Germinal center (tissue), 1 donor: Measurements from ENCODE around the gene CTBP2.

ENCODE experiments used
- DNase-seq: peaks from one replicate; pipeline ENCODE4 v3.0.0; 2012; ENCODE audit warnings: mixed read lengths, low spot score

The CTBP2 gene

DNA sequence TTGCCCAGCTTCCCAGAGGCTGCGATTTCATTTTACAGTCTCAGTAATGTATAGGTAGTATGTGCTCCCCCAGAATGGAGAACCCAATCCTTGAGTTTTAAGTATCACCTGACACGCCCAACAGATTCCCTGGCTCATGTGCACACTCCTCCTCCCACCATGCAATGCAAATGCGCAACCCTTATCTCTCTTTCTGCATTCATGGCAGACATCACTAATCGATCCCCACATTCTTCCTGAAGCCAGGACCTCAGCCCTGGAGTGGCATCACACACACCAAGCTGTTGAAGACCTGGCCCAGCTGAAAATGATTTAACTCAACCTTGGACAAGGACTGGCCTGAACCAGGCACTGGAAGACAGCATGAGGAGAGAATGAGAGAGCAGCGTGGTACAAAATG lies 150.0 kb downstream of the CTBP2 start:
- no peak for DNase-seq

DNA sequence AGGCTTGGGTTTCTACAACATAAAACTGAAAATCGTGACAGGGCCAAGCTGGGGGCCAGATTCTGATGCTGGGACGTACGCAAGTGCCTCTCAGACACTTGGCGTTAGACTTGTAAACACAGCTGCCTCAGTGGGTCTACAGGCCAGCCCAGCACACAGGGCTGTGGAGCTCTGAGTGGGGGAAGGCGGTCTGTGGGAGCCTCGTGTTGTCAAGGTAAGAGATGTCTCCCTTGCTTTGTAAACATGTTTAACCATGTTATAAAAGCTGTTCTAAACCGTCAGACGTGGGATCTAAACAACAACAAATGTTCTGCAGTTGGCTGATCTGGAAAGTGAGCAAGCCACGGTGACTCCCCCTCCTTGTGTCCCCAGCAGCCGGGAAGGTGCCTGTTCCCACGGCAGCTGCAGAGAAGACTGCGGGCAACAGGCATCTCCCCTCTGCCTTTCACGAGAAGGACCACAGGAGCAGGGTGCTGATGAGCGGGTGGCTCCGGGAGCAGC lies 150.7 kb downstream of the CTBP2 start:
- no peak for DNase-seq

DNA sequence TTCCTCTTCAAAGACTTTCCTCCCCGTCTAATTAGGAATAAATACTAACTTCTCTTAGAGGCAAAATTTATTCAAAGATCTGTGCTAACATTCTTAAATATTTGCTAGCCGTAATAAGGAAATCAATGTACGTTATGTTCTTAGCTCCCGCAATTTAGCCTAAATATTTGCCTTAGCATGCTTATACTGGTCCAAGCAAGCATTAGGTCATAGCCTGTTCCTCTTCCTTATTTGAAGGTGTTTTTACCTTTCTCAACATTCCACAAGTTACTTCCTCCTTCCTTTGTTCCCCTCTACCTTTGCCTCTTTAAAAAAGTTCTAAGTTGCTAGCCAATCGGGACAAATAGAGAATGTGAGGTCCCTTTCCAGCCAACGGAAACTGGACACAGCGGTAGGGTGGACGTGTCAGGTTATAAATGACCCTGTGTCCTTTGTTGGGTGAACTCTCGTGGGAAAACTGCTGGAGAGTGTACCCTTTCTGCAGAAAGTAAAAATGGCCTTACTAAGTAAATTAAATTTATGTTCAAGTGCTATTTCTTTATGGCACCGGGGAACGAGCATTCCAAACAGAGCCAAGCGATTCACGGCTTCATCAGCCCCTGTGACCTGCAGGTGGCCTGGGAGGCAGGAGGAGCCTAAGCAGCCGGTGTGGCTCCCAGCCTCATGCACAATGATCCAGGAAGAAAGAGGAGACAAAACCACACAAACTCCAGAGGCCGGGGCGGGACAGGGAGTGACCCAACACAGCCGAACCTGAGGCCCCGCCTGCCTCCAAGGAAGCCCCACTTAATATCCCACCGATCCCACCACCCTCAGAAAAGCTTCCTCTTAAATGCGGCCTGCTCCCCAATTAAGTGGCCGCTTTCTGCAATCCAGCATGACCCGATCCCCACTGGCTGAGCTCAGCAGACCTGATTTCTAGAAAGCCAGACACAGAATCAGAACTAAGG lies 151.4 kb downstream of the CTBP2 start:
- DNase-seq: no peak

DNA sequence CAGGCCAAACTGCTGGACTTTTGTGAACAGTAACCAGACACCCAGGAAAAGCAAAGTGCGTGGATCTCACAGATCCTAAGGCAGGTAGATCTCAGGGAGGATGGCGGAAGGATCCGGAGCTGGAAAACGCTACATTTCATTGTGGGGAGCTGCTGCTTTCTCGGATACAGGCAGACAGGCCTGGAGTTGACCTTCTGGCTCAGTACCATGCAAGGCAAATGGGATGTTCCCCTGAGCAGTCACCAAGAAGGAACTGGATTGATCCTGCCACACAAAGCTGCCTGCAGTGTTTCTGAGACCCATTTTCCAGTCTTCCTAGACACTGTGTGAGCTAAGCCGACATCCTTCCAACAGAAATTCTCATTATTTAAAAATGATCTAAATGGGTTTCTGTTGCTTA lies 152.9 kb downstream of the CTBP2 start:
- DNase-seq: no peak

DNA sequence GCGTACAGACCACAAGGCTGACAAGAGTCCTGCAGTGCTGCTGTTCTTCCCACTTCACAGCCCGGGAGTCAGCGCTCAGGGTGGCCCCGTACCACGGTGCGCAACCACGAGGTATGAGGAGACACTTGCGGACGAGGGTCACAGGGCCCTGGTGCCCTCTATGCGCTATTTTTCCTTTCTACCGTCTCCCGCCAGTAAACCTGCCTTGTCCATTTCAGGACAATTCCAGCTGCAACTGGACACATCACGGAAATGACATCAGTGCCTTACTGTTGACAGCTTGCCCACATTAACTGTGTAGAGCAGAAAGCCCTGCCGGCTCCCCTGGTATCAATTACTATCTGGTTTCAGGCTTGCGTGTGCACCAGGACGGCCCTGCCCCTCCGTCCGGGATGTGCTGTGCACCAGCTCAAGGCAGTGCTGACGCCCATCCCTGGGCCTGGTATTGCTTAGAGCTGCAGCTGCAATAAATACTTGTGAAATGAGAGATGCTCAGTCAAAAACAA lies 153.4 kb downstream of the CTBP2 start:
- DNase-seq: no peak

DNA sequence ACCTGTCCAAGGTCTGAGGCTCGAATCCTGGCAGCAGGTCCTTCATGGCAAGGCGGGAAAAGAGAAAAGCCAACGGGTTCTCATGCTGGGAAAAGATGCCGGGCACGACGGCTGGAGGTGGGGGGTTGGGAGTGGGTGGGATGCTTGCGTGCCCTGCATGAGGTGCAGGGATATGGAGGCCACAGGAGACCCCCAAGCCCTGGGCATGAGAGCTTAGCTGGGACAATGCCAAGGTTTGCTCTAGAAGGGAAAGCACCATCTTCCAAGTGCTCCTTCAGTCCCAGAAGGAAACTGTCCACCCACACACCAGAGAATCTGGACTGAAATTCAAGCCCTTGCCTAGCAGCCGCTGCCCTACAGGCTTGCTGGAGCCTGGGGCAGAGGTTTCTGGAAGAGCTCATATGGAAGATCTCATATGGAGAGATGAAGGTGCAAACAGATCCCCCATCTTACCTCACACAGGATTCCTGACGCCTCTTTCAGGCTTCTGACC lies 154.1 kb downstream of the CTBP2 start:
- DNase-seq: no peak

DNA sequence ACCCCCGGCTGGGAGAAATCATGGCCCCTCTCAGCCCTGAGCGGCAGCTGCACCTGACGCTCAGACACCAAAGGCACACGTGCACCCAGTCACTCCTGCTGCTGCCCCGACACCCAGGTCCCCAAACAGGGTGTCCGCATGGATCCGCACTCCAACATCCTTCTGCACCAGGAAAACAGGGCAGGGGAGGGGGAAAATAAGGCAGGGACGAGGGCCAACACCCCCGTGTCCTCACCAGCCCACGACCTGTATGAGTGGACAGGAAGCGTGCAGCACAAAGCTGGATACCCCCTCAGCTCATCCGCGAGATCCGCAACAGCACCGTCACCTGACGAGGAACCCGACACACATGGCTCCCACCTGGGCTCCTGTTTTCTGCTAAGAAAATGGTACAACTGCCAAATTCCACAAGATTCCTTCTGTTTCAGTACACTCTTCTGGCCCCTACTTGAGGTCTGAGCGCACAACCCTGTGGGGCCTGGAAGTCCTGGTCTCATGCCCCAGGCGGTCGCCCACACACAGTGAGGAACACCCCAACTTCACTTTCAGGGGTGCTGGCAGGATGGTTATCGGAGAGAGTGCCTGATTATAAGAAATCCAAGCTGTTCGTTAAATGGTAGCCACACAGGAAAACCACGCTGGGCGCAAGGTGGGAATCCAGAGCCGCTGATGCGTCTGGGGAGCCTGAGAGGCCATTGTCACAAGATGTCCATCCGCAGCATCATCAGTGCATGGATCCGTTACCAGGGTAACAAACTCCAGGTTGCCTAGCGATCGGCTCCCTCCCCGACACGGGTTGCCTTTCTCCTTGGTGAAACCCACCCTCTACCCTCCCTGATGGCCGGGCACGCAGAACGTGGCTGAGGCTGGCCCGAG lies 154.8 kb downstream of the CTBP2 start:
- DNase-seq: no peak

DNA sequence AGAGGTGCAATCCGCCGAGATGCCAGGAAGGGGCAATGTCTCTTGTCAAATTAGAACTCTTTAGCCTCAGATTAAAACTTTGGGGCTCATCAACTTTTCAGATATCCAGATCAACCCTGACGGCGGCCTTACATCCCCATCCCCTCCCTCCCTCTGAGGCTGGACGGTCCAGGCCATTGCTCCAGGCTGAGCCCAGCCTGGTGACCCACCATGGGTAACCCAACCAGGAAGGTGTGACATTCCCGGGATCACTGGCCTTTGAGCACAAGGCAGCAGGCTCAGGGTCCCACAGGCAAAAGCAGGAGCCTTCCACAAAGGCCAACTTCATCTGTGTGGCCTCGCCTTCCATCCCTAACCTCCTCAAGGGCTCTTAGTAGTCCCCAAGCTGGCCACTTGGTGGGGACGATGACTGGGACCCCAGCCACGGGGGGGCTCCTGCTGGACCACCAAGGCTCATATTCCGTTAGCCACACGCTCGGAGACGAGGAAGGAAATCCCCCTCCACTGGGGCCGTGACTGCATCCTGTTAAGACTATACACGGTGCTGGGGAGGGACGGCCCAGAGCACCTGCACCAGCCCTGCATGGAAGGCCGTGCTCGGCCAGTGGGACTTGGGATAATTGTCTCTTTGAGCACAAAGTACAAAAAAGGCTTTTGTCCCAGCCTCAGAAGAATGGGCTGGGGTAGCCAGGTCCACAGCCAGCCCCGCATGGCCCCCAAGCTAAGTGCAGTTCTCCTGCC lies 155.6 kb downstream of the CTBP2 start:
- no peak for DNase-seq

DNA sequence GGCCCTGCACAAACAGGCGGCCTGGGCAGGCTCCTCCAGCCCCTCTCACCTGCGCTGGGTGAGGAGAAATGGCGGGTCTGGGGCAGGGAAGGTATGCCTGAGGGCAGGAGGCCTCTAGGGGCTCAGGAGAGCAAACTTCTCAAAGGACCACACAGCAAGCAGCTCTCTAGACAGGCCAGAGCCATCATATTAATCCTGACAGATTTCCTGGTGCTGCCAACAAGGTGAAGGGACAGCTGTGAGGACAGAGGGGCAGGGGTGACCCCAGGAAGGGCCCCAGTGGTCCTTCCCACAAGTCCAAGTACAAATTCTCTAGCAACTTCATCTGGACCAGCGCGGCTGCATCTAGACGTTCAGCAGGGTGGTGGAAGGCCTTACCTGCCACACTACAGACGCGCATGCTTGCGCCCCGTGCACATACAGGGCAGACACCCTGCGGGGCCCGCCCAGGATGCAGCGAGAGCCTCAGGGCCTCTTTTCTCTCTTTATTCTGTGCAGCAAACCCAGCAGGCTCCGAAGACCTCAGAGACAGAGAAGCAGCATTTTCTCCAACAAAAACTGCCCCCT lies 156.4 kb downstream of the CTBP2 start:
- no peak for DNase-seq

DNA sequence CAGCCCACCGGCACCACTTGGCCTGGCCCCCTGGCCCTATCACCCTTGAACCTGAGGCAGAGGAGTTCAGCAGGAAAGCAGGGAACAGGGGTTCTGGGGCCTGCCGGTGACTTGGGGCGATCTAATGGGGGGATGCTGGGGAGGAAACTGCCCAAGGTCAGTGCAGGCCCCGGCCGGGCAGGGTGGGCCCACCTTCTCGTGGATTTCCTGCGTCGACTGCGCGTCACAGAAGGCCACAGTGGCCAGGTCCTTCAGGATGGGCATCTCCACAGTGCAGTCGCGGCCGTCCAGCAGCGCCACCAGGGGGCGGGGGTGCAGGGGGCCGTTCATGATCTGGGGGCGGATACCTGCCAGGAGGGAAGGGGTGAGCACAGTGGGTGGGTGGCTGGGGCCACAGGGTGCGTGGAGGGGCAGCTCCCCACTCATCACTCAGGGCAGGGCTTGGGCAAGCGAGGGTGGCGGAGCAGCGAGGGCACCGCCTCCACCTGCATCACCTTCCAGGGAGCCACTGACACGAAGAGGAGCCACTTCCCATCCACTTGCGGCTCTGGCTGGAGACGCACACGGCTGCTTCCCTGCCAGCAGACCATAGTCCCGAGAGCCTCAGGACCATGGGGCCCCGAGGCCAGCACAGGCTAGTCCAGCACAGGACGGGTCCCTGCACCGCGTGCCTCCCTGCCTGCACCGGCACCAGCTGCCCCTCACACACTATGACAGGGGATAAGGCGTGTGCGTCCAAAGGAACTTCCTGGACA lies 157.0 kb downstream of the CTBP2 start:
- DNase-seq: no peak

DNA sequence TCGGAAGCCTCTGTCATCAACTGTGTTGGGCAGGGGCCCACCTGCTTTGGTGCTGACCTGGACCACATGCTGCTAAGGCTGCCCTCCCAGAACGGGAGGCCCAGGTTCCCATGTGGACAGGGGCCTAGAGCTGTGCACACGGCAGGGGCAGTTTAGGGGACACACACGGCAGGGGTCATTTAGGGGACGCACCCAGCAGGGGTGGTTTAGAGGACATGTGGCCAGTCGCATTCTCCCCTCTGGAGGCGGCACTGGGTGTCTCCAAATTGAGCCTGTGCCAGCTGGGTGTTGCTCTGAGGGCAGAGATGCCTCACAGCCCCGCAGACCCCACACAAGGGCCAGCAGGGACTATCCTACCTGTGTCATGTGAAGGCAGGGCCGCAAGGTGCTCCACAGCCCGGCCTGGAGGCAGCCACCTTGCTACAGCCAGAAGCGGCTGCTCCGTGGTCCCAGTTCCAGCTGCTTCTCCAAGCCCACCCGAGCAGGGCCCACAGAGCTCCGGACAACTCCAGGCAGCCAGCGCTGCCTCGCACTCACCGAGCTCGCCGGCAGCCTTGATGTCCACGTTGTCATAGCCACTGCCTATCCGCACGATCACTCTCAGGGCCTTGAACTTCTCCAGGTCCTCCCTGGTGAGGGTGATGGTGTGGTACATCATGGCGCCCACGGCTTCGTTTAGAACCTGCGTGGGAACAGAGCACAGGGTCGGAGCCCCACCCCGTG lies 157.8 kb downstream of the CTBP2 start:
- DNase-seq: no peak

DNA sequence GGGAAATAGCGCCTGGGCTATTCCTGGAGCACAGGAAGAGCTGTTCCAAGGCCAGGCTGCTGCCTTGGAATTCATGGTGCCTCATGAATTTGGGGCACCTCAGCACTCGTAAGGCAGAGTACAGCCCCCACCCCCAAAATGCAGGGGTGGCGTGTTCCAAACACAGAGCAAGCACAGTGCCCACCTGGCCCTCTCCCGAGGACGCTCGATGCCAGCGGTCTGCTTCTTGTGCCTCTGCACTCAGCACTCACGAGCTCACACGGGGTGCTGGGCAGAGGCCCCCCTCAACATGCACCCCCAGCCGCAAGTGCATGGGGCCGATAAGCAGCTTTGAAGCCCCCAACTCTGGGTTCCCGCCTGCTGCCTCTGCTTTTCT lies 158.3 kb downstream of the CTBP2 start:
- no peak for DNase-seq

DNA sequence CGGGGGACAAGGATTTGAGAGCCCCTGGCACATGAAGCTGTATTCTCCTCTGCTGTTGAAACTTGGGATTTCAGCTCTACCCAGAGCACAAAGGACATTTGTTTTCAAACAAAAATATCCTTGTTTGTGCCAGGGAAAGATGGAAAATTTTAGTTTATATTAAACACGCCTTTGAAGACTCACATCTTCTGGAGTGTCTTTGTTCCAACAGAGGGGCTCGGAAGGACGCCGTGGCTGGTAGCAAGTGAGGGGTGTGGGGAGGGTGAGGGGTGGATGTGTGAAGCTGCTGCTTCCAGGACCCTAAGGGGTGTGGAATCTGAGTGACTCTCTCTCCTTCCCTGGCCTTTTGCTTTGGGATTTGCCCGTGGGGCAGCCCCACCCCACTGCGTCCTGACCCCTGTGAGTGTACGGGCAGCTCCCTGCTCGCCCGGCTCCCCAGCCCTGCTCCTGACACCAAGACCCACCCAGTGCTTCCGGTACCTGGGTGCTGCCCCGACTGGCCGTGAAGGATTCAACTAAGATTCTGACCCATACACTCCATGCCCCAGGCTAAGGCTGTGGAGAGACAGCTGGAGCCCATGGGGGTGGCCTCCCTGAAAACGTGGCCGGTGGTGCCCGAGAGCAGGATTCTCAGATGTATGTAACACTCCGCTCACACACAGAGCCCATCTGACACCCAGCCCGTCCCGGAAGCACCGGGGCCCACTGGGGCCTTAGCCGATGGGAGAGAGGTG lies 158.9 kb downstream of the CTBP2 start:
- no peak for DNase-seq

DNA sequence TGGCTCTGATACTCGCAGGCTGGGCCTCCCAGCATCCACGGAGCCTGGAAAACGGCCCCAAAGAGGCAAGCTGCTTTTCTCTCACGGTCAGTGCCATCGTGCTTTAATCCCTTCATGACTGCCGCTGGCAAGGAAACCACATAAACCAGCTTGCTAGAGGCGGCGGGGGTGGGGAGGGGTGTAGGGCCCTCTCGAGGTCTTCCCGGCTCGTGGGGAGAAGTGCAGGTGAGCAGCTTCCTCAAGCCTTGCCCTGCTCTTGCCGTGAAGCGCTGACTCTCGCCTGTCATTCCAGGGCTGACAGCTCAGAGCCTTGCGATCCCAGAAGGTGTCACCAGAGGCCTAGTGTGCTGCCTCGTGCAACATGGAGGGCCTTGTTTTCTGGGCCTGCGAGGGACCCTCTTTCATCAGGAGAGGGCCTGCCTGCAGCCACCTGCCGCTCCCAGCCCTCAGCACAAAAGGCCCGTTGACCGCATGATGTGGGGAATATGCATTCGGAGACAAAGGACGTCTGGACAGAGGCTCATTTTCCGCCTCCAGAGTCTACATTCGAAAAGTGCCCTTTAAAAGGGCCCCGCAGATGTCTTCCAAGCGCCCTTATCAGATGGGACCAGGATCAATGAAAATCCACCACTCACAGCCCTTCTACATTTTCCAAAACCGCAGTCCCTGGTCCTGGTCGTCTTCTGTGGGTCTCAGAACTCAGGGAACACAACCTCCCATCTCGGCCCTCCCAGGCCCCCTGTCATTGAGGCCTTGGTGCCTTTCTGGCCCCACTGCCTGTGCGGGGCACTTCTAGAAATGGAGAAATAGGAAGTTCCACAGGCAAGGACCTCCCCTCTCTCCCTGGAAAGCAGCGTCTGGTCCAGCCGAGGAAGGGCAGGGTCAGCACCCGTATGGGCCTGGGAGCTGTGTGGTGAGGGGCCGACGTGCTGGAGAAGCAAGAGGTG lies 159.7 kb downstream of the CTBP2 start:
- no peak for DNase-seq

DNA sequence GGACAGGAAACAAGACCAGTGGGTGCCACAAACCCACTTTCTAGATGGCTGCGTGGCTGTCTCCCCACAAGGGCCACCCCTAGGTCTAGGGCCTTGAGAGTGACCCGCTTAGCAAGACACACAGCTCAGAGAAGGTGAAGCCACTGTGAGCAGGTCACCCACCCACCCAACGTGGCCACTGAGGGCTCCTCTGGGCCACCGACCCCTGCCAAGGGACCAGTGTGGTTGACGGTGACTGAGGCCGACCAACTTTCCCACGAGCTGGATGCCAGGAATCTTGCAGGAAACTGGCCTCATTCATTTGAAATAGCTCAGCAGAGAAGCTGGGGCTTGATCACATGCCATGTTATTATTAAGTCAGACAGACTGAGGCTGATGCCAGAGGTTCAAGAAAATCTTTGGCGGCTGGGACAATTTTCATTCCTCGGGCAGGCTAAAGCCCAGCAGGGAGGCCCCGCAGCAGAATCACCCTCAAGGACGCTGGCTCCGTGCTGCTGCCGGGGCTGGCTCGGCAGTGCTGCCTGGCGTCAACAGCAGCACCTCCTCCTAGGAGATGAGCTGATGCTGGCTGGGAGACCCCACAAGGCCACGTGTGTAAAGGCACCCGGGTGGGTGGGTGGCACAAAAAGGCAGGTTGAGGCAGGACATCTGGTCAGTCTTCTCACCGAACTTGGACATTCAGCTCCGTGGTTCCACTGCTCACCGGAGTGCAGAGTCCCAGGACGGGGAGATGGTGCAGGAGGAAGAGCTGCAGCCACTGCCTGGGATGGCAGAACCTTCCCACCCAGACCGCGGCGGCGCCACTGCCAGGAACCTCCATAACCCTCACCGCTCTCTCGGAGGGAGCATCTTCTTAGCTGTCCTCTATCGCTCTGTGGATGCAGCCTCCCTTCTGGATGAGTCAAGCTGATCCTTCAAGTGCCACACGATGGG lies 160.7 kb downstream of the CTBP2 start:
- no peak for DNase-seq

DNA sequence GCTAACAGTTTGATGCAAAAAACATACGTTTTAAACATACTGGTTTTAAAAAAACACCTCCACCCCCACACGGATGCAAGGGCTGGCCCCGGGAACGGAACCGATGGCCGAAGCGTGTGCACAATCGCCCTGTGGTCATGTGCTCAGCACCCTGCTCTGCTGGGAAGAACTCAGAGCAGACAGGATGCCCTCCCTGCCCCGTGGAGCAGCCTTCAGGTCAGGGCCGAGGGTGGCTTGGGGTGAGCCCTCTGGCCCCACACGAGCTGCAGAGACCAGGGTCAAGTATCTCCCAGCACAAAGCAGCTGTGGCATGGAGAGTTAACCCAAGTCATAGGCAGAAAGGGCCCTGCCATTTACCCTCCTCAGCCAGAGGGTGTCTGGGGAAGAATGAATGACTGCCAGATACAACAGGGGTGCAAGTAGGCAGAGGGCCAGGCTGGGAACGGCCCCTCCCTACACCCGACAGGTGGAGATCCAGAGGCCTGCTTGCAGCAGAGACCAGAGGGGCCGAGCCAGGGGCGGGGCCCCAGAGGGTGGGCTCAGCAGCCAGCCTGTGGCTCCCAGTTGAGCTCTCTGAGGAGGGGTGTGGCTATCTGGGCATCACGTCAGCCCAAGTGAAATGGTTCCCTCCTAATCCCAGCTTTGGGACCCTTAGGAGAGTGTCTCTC lies 161.6 kb downstream of the CTBP2 start:
- DNase-seq: no peak
